ENCODE results near the gene DTD1. TPM values are rescaled to one million over a fixed set of nuclear protein-coding genes. Genes with fewer than 3 reads are reported as not detected.
A peak's percentile ranks its signal among the peaks of the same experiment; 100 is the strongest.

Gene DTD1
- total RNA-seq, 1 donor, result 52.1 TPM

GRCh38 chr20:18545566-18545965 is 42.3 kb upstream of the DTD1 start:
- no peak for TF ChIP-seq CTCF (IDR thresholded peaks at IDR 0.05; ENCODE audit: extremely low read depth, low read depth, low read length)
- no peaks in the 10 kb centered on the region for H3K79me2 ChIP-seq (ENCODE audit: insufficient read depth, low read length)
- no peaks in the 10 kb centered on the region for H3K9me3 ChIP-seq (ENCODE audit: low read depth, low read length)
- H2AFZ ChIP-seq (ENCODE audit: low read length), result no peak overlapping the region
- H3K4me2 ChIP-seq (ENCODE audit: insufficient read depth, low read length), result no peak overlapping the region
- H3K4me1 ChIP-seq (ENCODE audit: insufficient read depth, low read length), result peaks cover 27% of the 10 kb centered on the region
- peaks cover 68% of the 10 kb centered on the region for H3K36me3 ChIP-seq (ENCODE audit: insufficient read depth, low read length)
- no peak overlapping the region for H3K4me3 ChIP-seq (ENCODE audit: insufficient read depth, low read length)
- H3K27ac ChIP-seq (ENCODE audit: low read depth, low read length), result no peak overlapping the region
- no peaks in the 10 kb centered on the region for H3K27me3 ChIP-seq (ENCODE audit: insufficient read depth, low read length)
- H4K20me1 ChIP-seq (ENCODE audit: insufficient read depth, low read length), result no peaks in the 10 kb centered on the region
- no peak for DNase-seq (ENCODE audit: insufficient read length, low spot score, missing footprints)

- H3K4me1 ChIP-seq (ENCODE audit: insufficient read depth, low read length), result peaks cover 3% of the 10 kb centered on the region
- H3K4me2 ChIP-seq (ENCODE audit: insufficient read depth, low read length), result no peak overlapping the region
- H3K27ac ChIP-seq (ENCODE audit: low read depth, low read length), result no peak overlapping the region
- no peak for TF ChIP-seq CTCF (IDR thresholded peaks at IDR 0.05; ENCODE audit: extremely low read depth, low read depth, low read length)
- H3K79me2 ChIP-seq (ENCODE audit: insufficient read depth, low read length), result no peaks in the 10 kb centered on the region
- DNase-seq (ENCODE audit: insufficient read length, low spot score, missing footprints), result no peak
- H3K27me3 ChIP-seq (ENCODE audit: insufficient read depth, low read length), result no peaks in the 10 kb centered on the region
- H3K4me3 ChIP-seq (ENCODE audit: insufficient read depth, low read length), result no peak overlapping the region
- H3K9me3 ChIP-seq (ENCODE audit: low read depth, low read length), result no peaks in the 10 kb centered on the region
- H4K20me1 ChIP-seq (ENCODE audit: insufficient read depth, low read length), result no peaks in the 10 kb centered on the region
- H2AFZ ChIP-seq (ENCODE audit: low read length), result no peak overlapping the region
- H3K36me3 ChIP-seq (ENCODE audit: insufficient read depth, low read length), result peaks cover 83% of the 10 kb centered on the region
Measured at GRCh38 chr20:18548465-18548864, 39.4 kb upstream of the DTD1 start.

- H4K20me1 ChIP-seq (ENCODE audit: insufficient read depth, low read length), result no peaks in the 10 kb centered on the region
- H3K4me1 ChIP-seq (ENCODE audit: insufficient read depth, low read length), result no peaks in the 10 kb centered on the region
- H3K27ac ChIP-seq (ENCODE audit: low read depth, low read length), result no peak overlapping the region
- H3K79me2 ChIP-seq (ENCODE audit: insufficient read depth, low read length), result no peaks in the 10 kb centered on the region
- no peak overlapping the region for H3K4me2 ChIP-seq (ENCODE audit: insufficient read depth, low read length)
- H3K27me3 ChIP-seq (ENCODE audit: insufficient read depth, low read length), result no peaks in the 10 kb centered on the region
- H3K4me3 ChIP-seq (ENCODE audit: insufficient read depth, low read length), result no peak overlapping the region
- H3K9me3 ChIP-seq (ENCODE audit: low read depth, low read length), result no peaks in the 10 kb centered on the region
- no peak for TF ChIP-seq CTCF (IDR thresholded peaks at IDR 0.05; ENCODE audit: extremely low read depth, low read depth, low read length)
- peaks cover 66% of the 10 kb centered on the region for H3K36me3 ChIP-seq (ENCODE audit: insufficient read depth, low read length)
- DNase-seq (ENCODE audit: insufficient read length, low spot score, missing footprints), result no peak
- no peak overlapping the region for H2AFZ ChIP-seq (ENCODE audit: low read length)
Measured at GRCh38 chr20:18553746-18554145, 34.1 kb upstream of the DTD1 start.

- H3K27ac ChIP-seq (ENCODE audit: low read depth, low read length), result peak within 1 kb of the TSS; percentile 87
- peak within 1 kb of the TSS; percentile 97 for H2AFZ ChIP-seq (ENCODE audit: low read length)
- H3K79me2 ChIP-seq (ENCODE audit: insufficient read depth, low read length), result peaks cover 24% of the 10 kb centered on the region
- H4K20me1 ChIP-seq (ENCODE audit: insufficient read depth, low read length), result no peaks in the 10 kb centered on the region
- TF ChIP-seq CTCF (IDR thresholded peaks at IDR 0.05; ENCODE audit: extremely low read depth, low read depth, low read length), result no peak
- H3K4me1 ChIP-seq (ENCODE audit: insufficient read depth, low read length), result peaks cover 8% of the 10 kb centered on the region
- peak; percentile 95 for DNase-seq (ENCODE audit: insufficient read length, low spot score, missing footprints)
- H3K9me3 ChIP-seq (ENCODE audit: low read depth, low read length), result no peaks in the 10 kb centered on the region
- no peaks in the 10 kb centered on the region for H3K27me3 ChIP-seq (ENCODE audit: insufficient read depth, low read length)
- H3K36me3 ChIP-seq (ENCODE audit: insufficient read depth, low read length), result peaks cover 18% of the 10 kb centered on the region
- peak within 1 kb of the TSS; percentile 78 for H3K4me2 ChIP-seq (ENCODE audit: insufficient read depth, low read length)
- peak within 1 kb of the TSS; percentile 95 for H3K4me3 ChIP-seq (ENCODE audit: insufficient read depth, low read length)
Measured at GRCh38 chr20:18566892-18567738, 20.7 kb upstream of the DTD1 start, which contains the start of gene SMIM26. Gene SMIM26, plus strand, starts transcription at chr20:18567432. Its CDS starts 47 bp downstream, at chr20:18567479.
